Hepatocyte (in vitro differentiated cells): ENCODE results near the gene LMO2. TPM values are rescaled to one million over a fixed set of nuclear protein-coding genes. Genes with fewer than 3 reads are reported as not detected.

ENCODE experiments used
- DNase-seq: peaks from one replicate; pipeline ENCODE4 v3.0.0-alpha.2; 2016; ENCODE audit warnings: low spot score
- H2AFZ ChIP-seq: fragments of 200-600 bp; sonication (generic); 2 replicates; pipeline ENCODE4 v1.6.0; 2016; ENCODE audit warnings: antibody characterized with exemption, mild to moderate bottlenecking
- H3K27ac ChIP-seq: fragments of 200-600 bp; sonication (generic); 2 replicates; pipeline ENCODE4 v1.5.1; 2016; ENCODE audit warnings: mild to moderate bottlenecking
- H3K27me3 ChIP-seq: fragments of 200-600 bp; sonication (generic); 2 replicates; pipeline ENCODE4 v1.6.1; 2016
- H3K36me3 ChIP-seq: fragments of 200-600 bp; sonication (generic); replicated peaks from 2 replicates; pipeline ENCODE4 v1.5.1; 2016; ENCODE audit warnings: low read depth; ENCODE audit not compliant: insufficient read depth
- H3K4me1 ChIP-seq: fragments of 200-600 bp; sonication (generic); 2 replicates; pipeline ENCODE4 v1.5.1; 2016; ENCODE audit warnings: mild to moderate bottlenecking, moderate library complexity; ENCODE audit not compliant: insufficient read depth
- H3K4me2 ChIP-seq: fragments of 200-600 bp; sonication (generic); 2 replicates; pipeline ENCODE4 v1.6.0; 2016
- H3K4me3 ChIP-seq: fragments of 200-600 bp; sonication (generic); 2 replicates; pipeline ENCODE4 v1.5.1; 2016; ENCODE audit warnings: mild to moderate bottlenecking
- H3K79me2 ChIP-seq: fragments of 200-600 bp; sonication (generic); 2 replicates; pipeline ENCODE4 v1.6.0; 2017; ENCODE audit warnings: mild to moderate bottlenecking
- H3K9me2 ChIP-seq: fragments of 200-600 bp; sonication (generic); replicated peaks from 2 replicates; pipeline ENCODE4 v1.6.0; 2017; ENCODE audit warnings: mild to moderate bottlenecking; ENCODE audit not compliant: insufficient read depth
- H3K9me3 ChIP-seq: fragments of 200-600 bp; sonication (generic); 2 replicates; pipeline ENCODE4 v1.5.1; 2016; ENCODE audit warnings: low read depth, mild to moderate bottlenecking
- H4K20me1 ChIP-seq: fragments of 200-600 bp; sonication (generic); 2 replicates; pipeline ENCODE4 v1.6.0; 2016; ENCODE audit warnings: mild to moderate bottlenecking; ENCODE audit not compliant: insufficient read depth, poor library complexity, severe bottlenecking
- EZH2 ChIP-seq: fragments of 200-600 bp; sonication (generic); IDR thresholded peaks from 2 replicates; pipeline ENCODE4 v1.6.1; 2016; ENCODE audit warnings: antibody characterized with exemption, mild to moderate bottlenecking, borderline replicate concordance
- EZH2phosphoT487 ChIP-seq: fragments of 200-600 bp; sonication (generic); IDR thresholded peaks from one replicate; pipeline ENCODE4 v1.6.1; 2018; ENCODE audit warnings: antibody characterized with exemption, mild to moderate bottlenecking, low read depth, moderate library complexity; ENCODE audit not compliant: unreplicated experiment, severe bottlenecking
- WGBS: methylation state at CpG from one replicate; pipeline ENCODE4 v1.1.6; 2016; ENCODE audit warnings: low lambda C conversion rate; ENCODE audit errors: missing lambda C conversion rate; 5-methylcytosine and 5-hydroxymethylcytosine counted together
- polyA plus RNA-seq: library from polyadenylated mRNA; unstranded; fragments of >200 nt; fragmentation: Nextera tagmentation; extraction: Ambion mirVana; gene quantifications from 2 replicates; pipeline ENCODE4 v1.2.1, GENCODE V29; 2016
- total RNA-seq: library from RNA; depleted of rRNA; stranded (reverse); fragments of >200 nt; gene quantifications from 2 replicates; pipeline ENCODE4 v1.2.3, GENCODE V29; 2014
- TF ChIP-seq, protein P1 (sequence below): fragments of 200-600 bp; sonication (generic); IDR thresholded peaks from 2 replicates; pipeline ENCODE4 v1.5.1; 2016; ENCODE audit warnings: antibody characterized with exemption, mild to moderate bottlenecking; ENCODE audit not compliant: poor library complexity

Gene LMO2
- total and polyA plus RNA-seq, 2 experiments from 2014 or later: 2.5 to 5.5 TPM

DNA sequence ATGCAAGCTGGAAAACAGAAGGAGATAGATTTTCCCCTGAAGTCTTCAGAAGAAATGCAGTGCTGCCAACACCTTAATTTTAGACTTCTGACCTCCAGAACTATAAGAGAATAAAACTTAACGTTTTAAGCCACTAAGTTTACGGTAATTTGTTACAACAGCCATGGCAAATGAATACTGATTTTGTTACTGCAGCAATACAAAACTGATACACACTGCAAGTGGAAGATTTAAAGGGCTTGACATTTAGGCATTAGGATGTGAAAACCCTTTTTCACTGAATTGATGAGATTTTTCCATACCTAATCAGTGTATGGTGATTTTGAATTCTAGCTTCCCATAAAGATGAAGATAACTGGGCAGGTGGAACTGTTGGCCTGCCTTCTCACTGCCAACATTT, 22.1 kb upstream of the LMO2 start:
- no peak for DNase-seq
- TF ChIP-seq, protein P1, sequence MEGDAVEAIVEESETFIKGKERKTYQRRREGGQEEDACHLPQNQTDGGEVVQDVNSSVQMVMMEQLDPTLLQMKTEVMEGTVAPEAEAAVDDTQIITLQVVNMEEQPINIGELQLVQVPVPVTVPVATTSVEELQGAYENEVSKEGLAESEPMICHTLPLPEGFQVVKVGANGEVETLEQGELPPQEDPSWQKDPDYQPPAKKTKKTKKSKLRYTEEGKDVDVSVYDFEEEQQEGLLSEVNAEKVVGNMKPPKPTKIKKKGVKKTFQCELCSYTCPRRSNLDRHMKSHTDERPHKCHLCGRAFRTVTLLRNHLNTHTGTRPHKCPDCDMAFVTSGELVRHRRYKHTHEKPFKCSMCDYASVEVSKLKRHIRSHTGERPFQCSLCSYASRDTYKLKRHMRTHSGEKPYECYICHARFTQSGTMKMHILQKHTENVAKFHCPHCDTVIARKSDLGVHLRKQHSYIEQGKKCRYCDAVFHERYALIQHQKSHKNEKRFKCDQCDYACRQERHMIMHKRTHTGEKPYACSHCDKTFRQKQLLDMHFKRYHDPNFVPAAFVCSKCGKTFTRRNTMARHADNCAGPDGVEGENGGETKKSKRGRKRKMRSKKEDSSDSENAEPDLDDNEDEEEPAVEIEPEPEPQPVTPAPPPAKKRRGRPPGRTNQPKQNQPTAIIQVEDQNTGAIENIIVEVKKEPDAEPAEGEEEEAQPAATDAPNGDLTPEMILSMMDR: no peak
- TF ChIP-seq EZH2phosphoT487 (no peak), EZH2 (no peak)
- Histone ChIP-seq H2AFZ (no peak overlapping the region), H3K4me3 (no peak overlapping the region), H3K9me3 (no peaks in the 10 kb centered on the region), H3K79me2 (no peaks in the 10 kb centered on the region), H3K27ac (no peak overlapping the region), H3K27me3 (no peaks in the 10 kb centered on the region), H3K9me2 (no peaks in the 10 kb centered on the region), H4K20me1 (no peaks in the 10 kb centered on the region), H3K36me3 (no peaks in the 10 kb centered on the region), H3K4me1 (no peaks in the 10 kb centered on the region), H3K4me2 (no peak overlapping the region)
- 98% methylated on average over 2 of the region's 2 CpGs for WGBS

DNA sequence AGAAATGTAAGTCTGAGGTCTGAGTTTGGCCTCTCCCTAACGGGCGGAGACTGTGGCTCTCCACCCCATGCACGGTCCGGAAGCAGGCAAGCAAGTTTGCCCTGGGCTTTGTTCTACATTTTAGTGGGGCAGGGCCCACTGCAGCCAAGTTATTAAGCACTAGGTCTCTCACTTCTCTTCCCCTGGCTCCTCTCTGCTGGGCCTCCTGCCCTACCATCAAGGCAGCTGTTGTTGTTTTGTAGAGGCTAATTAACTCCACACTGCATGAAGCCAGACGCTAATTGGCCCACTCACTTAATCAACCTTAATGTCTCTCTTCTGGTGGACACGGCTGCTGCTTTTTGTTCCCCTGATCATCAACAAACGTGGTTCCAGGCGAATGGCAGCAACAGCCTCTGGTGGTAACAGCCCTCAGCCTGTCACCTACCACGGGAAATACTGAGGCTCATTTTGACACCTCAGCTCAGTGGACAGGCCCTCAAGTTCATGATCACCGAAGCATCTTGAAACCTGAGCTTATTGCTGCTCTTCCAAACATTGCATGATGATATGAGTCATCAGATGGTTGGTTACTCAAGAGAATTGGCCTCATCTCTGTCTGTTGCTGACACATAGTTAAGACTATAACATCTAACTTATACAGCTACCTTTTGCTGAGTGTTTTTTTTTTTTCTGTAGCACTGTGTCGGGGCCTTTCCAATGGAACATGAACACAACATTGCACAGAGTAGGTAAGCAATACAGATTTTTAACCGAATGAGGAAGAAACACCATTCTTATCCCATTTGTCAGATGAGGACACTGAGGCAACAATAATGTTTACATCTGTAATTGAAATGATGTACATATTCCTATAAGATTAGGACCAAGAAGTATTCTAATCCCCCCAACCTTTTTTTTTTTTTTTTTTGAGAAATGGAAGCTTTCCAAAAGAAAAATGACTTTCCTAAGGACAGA, 20.8 kb upstream of the LMO2 start:
- no peak overlapping the region for H3K4me2 ChIP-seq
- H3K9me3 ChIP-seq: no peaks in the 10 kb centered on the region
- H4K20me1 ChIP-seq: no peaks in the 10 kb centered on the region
- H3K4me1 ChIP-seq: no peaks in the 10 kb centered on the region
- H3K4me3 ChIP-seq: no peak overlapping the region
- no peak overlapping the region for H3K27ac ChIP-seq
- no peaks in the 10 kb centered on the region for H3K9me2 ChIP-seq
- H3K36me3 ChIP-seq: no peaks in the 10 kb centered on the region
- H2AFZ ChIP-seq: no peak overlapping the region
- peak; percentile 55 for DNase-seq
- H3K27me3 ChIP-seq: no peaks in the 10 kb centered on the region
- WGBS: 61% methylated on average over 12 of the region's 12 CpGs
- TF ChIP-seq, protein P1: no peak
- no peak for TF ChIP-seq EZH2
- TF ChIP-seq EZH2phosphoT487: no peak
- no peaks in the 10 kb centered on the region for H3K79me2 ChIP-seq

DNA sequence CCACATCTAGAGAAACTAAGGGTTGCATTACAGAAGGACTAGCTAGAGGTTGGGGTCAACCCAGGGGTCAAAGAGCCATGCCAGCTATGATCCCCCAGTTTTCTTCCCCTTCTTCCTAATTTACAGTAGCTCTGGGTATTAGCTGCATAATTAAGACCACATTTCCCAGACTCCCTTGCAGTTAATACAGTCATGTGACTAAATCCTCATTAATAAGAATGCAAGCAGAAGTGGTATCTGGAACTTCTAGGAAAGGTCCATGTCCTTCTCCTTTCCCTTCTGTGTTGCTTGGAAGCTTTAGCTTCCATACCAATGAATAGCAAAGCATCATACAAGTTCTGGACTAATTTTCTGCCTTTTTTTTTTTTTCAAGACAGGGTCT, 19.1 kb upstream of the LMO2 start:
- TF ChIP-seq, protein P1: no peak
- TF ChIP-seq EZH2phosphoT487: no peak
- TF ChIP-seq EZH2: no peak
- H3K9me3 ChIP-seq: no peaks in the 10 kb centered on the region
- H2AFZ ChIP-seq: no peak overlapping the region
- no peaks in the 10 kb centered on the region for H3K36me3 ChIP-seq
- no peaks in the 10 kb centered on the region for H3K4me1 ChIP-seq
- H3K4me3 ChIP-seq: no peak overlapping the region
- peaks cover 11% of the 10 kb centered on the region for H3K27me3 ChIP-seq
- no peak overlapping the region for H3K4me2 ChIP-seq
- no peaks in the 10 kb centered on the region for H3K79me2 ChIP-seq
- no peaks in the 10 kb centered on the region for H3K9me2 ChIP-seq
- H4K20me1 ChIP-seq: no peaks in the 10 kb centered on the region
- H3K27ac ChIP-seq: no peak overlapping the region
- DNase-seq: no peak
